HepG2 (cell line): Measurements from ENCODE around the gene ATP6V0D1. TPM values are rescaled to one million over a fixed set of nuclear protein-coding genes. Genes with fewer than 3 reads are reported as not detected.

Source experiments
- FIP1L1 ChIP-seq: fragments of 200-400 bp; formaldehyde crosslinking; IDR thresholded peaks from 2 replicates; pipeline ENCODE4 v1.6.1; 2018; ENCODE audit warnings: low read depth, mild to moderate bottlenecking, low read length, moderate library complexity, borderline replicate concordance; ENCODE audit not compliant: insufficient read depth
- GFI1 ChIP-seq: sonication (generic); formaldehyde crosslinking; IDR thresholded peaks from 2 replicates; pipeline ENCODE4 v1.5.0; 2020; ENCODE audit warnings: missing genetic modification reagents, mild to moderate bottlenecking, borderline replicate concordance
- HDAC6 ChIP-seq: fragments of 200-600 bp; sonication (generic); IDR thresholded peaks from 2 replicates; pipeline ENCODE4 v1.7.0; 2017; ENCODE audit warnings: mild to moderate bottlenecking, antibody characterized with exemption, low read length, low read depth
- HNRNPH1 ChIP-seq: fragments of 200-400 bp; formaldehyde crosslinking; optimal IDR thresholded peaks from 2 replicates; pipeline ENCODE3; 2017; ENCODE audit warnings: mild to moderate bottlenecking, low read depth, low read length
- JUN ChIP-seq: sonication (generic); formaldehyde crosslinking; IDR thresholded peaks from 2 replicates; pipeline ENCODE4 v1.4.0; 2020; ENCODE audit warnings: mild to moderate bottlenecking, missing genetic modification reagents
- KAT8 ChIP-seq: IDR thresholded peaks from 2 replicates; pipeline ENCODE4 v1.6.1; 2016; ENCODE audit warnings: missing genetic modification reagents, missing compliant biosample characterization
- NCOA5 ChIP-seq: sonication (generic); formaldehyde crosslinking; IDR thresholded peaks from 2 replicates; pipeline ENCODE4 v1.4.0; 2020; ENCODE audit warnings: missing genetic modification reagents
- NCOR1 ChIP-seq: fragments of 200-600 bp; sonication (generic); IDR thresholded peaks from 2 replicates; pipeline ENCODE4 v1.7.0; 2017; ENCODE audit warnings: antibody characterized with exemption, low read length, borderline replicate concordance
- NFE2L1 ChIP-seq: sonication (generic); formaldehyde crosslinking; IDR thresholded peaks from 2 replicates; pipeline ENCODE4 v1.4.0; 2020; ENCODE audit warnings: missing genetic modification reagents, mild to moderate bottlenecking, borderline replicate concordance
- RXRB ChIP-seq: IDR thresholded peaks from 2 replicates; pipeline ENCODE4 v1.6.1; 2016; ENCODE audit warnings: borderline replicate concordance, missing genetic modification reagents, missing compliant biosample characterization
- YY1 ChIP-seq: IDR thresholded peaks from 2 replicates; pipeline ENCODE4 v1.6.1; 2011; ENCODE audit warnings: low read length, low read depth, moderate library complexity, mild to moderate bottlenecking; ENCODE audit not compliant: insufficient read depth, insufficient replicate concordance
- ZMAT3 ChIP-seq: sonication (generic); formaldehyde crosslinking; conservative IDR thresholded peaks from 2 replicates; pipeline ENCODE4 v1.7.0; 2021; ENCODE audit warnings: missing genetic modification reagents
- ZMYM2 ChIP-seq: sonication (generic); formaldehyde crosslinking; IDR thresholded peaks from 2 replicates; pipeline ENCODE4 v1.8.0; 2022; ENCODE audit warnings: mild to moderate bottlenecking, missing genetic modification reagents
- ZNF12 ChIP-seq: sonication (generic); formaldehyde crosslinking; IDR thresholded peaks from 2 replicates; pipeline ENCODE4 v1.5.0; 2020; ENCODE audit warnings: missing genetic modification reagents
- ZNF225 ChIP-seq: sonication (generic); formaldehyde crosslinking; IDR thresholded peaks from 2 replicates; pipeline ENCODE4 v1.4.0; 2020; ENCODE audit warnings: mild to moderate bottlenecking, missing genetic modification reagents
- ZNF234 ChIP-seq: sonication (generic); formaldehyde crosslinking; conservative IDR thresholded peaks from 2 replicates; pipeline ENCODE4 v1.5.1; 2020; ENCODE audit warnings: mild to moderate bottlenecking, missing genetic modification reagents
- ZNF367 ChIP-seq: sonication (generic); formaldehyde crosslinking; IDR thresholded peaks from 2 replicates; pipeline ENCODE4 v1.4.0; 2020; ENCODE audit warnings: missing genetic modification reagents, borderline replicate concordance
- ZNF670 ChIP-seq: sonication (generic); formaldehyde crosslinking; IDR thresholded peaks from 2 replicates; pipeline ENCODE4 v1.8.0; 2022; ENCODE audit warnings: mild to moderate bottlenecking, missing genetic modification reagents, borderline replicate concordance
- ZNF780A ChIP-seq: sonication (generic); formaldehyde crosslinking; IDR thresholded peaks from 2 replicates; pipeline ENCODE4 v1.8.0; 2022; ENCODE audit warnings: mild to moderate bottlenecking, missing genetic modification reagents, moderate library complexity
- ZNF891 ChIP-seq: sonication (generic); formaldehyde crosslinking; IDR thresholded peaks from 2 replicates; pipeline ENCODE4 v1.5.0; 2020; ENCODE audit warnings: mild to moderate bottlenecking, missing genetic modification reagents
- polyA plus RNA-seq, 8 experiments: library from polyadenylated mRNA; depleted of rRNA in 3 of 8; stranded (reverse) in 7 of 8; unstranded in 1 of 8; fragments of >200 nt; fragmentation: Illumina TruSeq in 4 of 8; extraction: Trizol in 4 of 8; gene quantifications; 2 replicates each; pipeline versions ENCODE4 v1.2.1 to v1.2.3, GENCODE V29; 2011 to 2016; ENCODE audit warnings: low read depth in 4 of 8, missing spikeins in 1 of 8, mixed read lengths in 1 of 8; ENCODE audit not compliant: insufficient read depth in 1 of 8
- total RNA-seq, 5 experiments: library from RNA; depleted of rRNA; stranded (reverse); fragments of >200 nt; fragmentation: Illumina TruSeq; extraction: Trizol; gene quantifications; 2 replicates each; pipeline ENCODE4 v1.2.3, GENCODE V29; 2016; ENCODE audit warnings: low read depth in 1 of 5
- TF ChIP-seq, protein P1 (sequence below): sonication (generic); IDR thresholded peaks from 2 replicates; pipeline ENCODE4 v1.6.1; 2016; ENCODE audit warnings: low read depth, borderline replicate concordance
- TF ChIP-seq, protein P2 (sequence below): sonication (generic); formaldehyde crosslinking; IDR thresholded peaks from 2 replicates; pipeline ENCODE4 v1.5.0; 2020; ENCODE audit warnings: mild to moderate bottlenecking, missing genetic modification reagents, borderline replicate concordance

Gene ATP6V0D1
- total and polyA plus RNA-seq, 2 of the 13 experiments (the other 11 are each of a cell fraction or from before 2014, with no cell fraction given), result 51.1 to 61.3 TPM

DNA sequence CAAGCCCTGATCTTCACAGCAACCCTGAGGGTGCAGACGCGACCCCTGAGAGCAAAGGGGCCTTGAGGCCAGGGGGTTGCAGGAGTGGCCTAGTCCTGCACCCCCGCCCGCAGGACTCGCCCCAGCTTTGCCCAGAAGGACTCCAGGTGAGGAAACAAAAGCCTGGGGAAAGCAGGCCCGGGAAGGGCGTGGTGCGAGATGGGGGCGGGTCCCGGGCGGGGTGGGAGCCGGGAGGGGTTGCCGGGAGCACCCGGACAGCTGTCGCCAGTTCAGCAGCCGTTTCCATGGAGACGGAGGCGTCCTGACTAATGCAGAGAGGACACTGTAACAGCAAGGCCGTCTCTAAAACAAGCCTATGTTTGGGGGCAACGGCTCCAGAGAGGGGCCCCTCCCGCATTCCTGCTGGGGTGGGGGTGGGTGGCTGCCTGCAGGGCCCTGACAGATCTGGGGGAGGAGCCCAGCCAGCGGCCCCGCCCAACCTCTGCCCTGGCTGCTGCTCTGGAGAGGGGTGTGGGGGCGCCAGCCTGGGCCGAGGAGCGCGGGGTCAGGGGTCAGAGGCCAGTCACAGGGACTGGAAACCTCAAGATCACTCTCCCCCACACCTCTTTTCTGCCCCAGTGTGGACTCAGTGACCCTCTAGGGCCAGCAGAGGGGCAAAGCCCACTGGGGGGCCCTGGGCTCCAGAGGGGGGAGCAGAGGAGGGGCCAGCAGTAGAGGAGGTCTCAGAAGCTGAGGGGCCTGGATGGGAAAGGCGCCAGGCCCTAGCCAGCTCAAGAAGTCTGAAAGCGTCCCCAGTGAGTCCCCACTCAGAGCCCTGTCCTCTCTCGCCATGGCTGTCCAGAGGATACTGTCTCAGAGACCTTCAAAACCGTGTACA is 84.6 kb downstream of the ATP6V0D1 start (continued):
- TF ChIP-seq ZNF780A (CRISPR knock-in tag), result no peak
- no peak for TF ChIP-seq HNRNPH1
- TF ChIP-seq ZNF891 (CRISPR knock-in tag), result peak; percentile 8; the same call in 1 of the 2 replicates
- TF ChIP-seq HDAC6, result no peak
- no peak for TF ChIP-seq ZNF234 (CRISPR knock-in tag)
- no peak for TF ChIP-seq JUN (CRISPR knock-in tag)
- TF ChIP-seq RXRB (CRISPR knock-in tag), result no peak
- no peak for TF ChIP-seq ZNF670
- no peak for TF ChIP-seq ZMAT3 (CRISPR knock-in tag)
- no peak for TF ChIP-seq ZMYM2 (CRISPR knock-in tag)
- no peak for TF ChIP-seq KAT8 (CRISPR knock-in tag)
- TF ChIP-seq, protein P1, sequence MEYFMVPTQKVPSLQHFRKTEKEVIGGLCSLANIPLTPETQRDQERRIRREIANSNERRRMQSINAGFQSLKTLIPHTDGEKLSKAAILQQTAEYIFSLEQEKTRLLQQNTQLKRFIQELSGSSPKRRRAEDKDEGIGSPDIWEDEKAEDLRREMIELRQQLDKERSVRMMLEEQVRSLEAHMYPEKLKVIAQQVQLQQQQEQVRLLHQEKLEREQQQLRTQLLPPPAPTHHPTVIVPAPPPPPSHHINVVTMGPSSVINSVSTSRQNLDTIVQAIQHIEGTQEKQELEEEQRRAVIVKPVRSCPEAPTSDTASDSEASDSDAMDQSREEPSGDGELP, result peak; percentile 87
- no peak for TF ChIP-seq ZNF367 (CRISPR knock-in tag)
- TF ChIP-seq, protein P2, sequence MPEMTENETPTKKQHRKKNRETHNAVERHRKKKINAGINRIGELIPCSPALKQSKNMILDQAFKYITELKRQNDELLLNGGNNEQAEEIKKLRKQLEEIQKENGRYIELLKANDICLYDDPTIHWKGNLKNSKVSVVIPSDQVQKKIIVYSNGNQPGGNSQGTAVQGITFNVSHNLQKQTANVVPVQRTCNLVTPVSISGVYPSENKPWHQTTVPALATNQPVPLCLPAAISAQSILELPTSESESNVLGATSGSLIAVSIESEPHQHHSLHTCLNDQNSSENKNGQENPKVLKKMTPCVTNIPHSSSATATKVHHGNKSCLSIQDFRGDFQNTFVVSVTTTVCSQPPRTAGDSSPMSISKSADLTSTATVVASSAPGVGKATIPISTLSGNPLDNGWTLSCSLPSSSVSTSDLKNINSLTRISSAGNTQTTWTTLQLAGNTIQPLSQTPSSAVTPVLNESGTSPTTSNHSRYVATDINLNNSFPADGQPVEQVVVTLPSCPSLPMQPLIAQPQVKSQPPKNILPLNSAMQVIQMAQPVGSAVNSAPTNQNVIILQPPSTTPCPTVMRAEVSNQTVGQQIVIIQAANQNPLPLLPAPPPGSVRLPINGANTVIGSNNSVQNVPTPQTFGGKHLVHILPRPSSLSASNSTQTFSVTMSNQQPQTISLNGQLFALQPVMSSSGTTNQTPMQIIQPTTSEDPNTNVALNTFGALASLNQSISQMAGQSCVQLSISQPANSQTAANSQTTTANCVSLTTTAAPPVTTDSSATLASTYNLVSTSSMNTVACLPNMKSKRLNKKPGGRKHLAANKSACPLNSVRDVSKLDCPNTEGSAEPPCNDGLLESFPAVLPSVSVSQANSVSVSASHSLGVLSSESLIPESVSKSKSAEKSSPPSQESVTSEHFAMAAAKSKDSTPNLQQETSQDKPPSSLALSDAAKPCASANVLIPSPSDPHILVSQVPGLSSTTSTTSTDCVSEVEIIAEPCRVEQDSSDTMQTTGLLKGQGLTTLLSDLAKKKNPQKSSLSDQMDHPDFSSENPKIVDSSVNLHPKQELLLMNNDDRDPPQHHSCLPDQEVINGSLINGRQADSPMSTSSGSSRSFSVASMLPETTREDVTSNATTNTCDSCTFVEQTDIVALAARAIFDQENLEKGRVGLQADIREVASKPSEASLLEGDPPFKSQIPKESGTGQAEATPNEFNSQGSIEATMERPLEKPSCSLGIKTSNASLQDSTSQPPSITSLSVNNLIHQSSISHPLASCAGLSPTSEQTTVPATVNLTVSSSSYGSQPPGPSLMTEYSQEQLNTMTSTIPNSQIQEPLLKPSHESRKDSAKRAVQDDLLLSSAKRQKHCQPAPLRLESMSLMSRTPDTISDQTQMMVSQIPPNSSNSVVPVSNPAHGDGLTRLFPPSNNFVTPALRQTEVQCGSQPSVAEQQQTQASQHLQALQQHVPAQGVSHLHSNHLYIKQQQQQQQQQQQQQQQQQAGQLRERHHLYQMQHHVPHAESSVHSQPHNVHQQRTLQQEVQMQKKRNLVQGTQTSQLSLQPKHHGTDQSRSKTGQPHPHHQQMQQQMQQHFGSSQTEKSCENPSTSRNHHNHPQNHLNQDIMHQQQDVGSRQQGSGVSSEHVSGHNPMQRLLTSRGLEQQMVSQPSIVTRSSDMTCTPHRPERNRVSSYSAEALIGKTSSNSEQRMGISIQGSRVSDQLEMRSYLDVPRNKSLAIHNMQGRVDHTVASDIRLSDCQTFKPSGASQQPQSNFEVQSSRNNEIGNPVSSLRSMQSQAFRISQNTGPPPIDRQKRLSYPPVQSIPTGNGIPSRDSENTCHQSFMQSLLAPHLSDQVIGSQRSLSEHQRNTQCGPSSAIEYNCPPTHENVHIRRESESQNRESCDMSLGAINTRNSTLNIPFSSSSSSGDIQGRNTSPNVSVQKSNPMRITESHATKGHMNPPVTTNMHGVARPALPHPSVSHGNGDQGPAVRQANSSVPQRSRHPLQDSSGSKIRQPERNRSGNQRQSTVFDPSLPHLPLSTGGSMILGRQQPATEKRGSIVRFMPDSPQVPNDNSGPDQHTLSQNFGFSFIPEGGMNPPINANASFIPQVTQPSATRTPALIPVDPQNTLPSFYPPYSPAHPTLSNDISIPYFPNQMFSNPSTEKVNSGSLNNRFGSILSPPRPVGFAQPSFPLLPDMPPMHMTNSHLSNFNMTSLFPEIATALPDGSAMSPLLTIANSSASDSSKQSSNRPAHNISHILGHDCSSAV, result no peak
- TF ChIP-seq ZNF225, result no peak
- TF ChIP-seq NCOR1, result 0 out of 2 replicates have a peak, but pooled peaks have one; percentile 23
- peak; percentile 78; the same call in 1 of the 2 replicates for TF ChIP-seq ZNF12 (CRISPR knock-in tag)
- TF ChIP-seq NFE2L1 (CRISPR knock-in tag), result no peak
- no peak for TF ChIP-seq NCOA5 (CRISPR knock-in tag)
- TF ChIP-seq FIP1L1, result no peak
- TF ChIP-seq GFI1 (CRISPR knock-in tag), result no peak
- TF ChIP-seq YY1, result no peak
